HCT116 (cell line): Measurements from ENCODE around the gene FAM13C.

ENCODE experiments used
- ATF3 ChIP-seq: IDR thresholded peaks from 2 replicates; pipeline ENCODE4 v1.6.1; 2012
- CEBPB ChIP-seq: IDR thresholded peaks from 2 replicates; pipeline ENCODE4 v1.6.1; 2012; ENCODE audit warnings: low read depth
- EZH2 ChIP-seq: fragments of 200-600 bp; sonication (generic); IDR thresholded peaks from 2 replicates; pipeline ENCODE4 v1.6.1; 2017; ENCODE audit warnings: antibody characterized with exemption, mixed run types
- POLR2A ChIP-seq: IDR thresholded peaks from 2 replicates; pipeline ENCODE4 v1.7.0; 2011; ENCODE audit warnings: borderline replicate concordance; ENCODE audit not compliant: insufficient read depth, insufficient read length; ENCODE audit errors: extremely low read depth
- SIN3A ChIP-seq: IDR thresholded peaks from 2 replicates; pipeline ENCODE4 v1.6.1; 2012; ENCODE audit warnings: low read depth
- SP1 ChIP-seq: IDR thresholded peaks from 2 replicates; pipeline ENCODE4 v1.6.1; 2012; ENCODE audit warnings: low read depth
- TF ChIP-seq, protein P1 (sequence below), 3 experiments: fragments of 200-600 bp in 1 of 3; sonication (generic) in 1 of 3; IDR thresholded peaks in 2 of 3; conservative IDR thresholded peaks in 1 of 3; 2 replicates each; pipeline ENCODE4 v1.5.1; 2012 to 2017; ENCODE audit warnings: low read depth in 2 of 3, low read length in 2 of 3, antibody characterized with exemption in 1 of 3, borderline replicate concordance in 1 of 3, control low read depth in 1 of 3, mild to moderate bottlenecking in 1 of 3, mixed read lengths in 1 of 3, mixed run types in 1 of 3, moderate library complexity in 1 of 3; ENCODE audit not compliant: insufficient read depth in 1 of 3

DNA sequence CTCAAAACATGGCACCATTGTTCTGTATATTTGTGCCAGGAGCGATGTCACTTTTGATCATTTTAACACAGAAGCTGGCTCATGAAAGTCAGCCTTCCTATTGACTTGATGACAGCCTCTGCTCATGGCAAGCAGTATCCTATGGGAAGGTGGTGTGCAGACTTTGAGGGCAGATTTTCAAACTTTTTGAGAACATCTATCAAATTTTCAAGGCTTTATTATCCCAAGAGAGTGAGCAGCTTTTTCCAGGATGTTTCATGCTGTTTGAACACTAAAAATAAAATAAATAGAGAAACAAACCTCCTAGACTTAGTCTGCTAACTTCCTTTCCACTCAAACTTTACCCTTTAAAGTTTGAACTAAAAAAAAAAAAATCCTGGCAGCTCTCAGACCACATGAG, 20.3 kb downstream of the FAM13C start:
- TF ChIP-seq, protein P1, sequence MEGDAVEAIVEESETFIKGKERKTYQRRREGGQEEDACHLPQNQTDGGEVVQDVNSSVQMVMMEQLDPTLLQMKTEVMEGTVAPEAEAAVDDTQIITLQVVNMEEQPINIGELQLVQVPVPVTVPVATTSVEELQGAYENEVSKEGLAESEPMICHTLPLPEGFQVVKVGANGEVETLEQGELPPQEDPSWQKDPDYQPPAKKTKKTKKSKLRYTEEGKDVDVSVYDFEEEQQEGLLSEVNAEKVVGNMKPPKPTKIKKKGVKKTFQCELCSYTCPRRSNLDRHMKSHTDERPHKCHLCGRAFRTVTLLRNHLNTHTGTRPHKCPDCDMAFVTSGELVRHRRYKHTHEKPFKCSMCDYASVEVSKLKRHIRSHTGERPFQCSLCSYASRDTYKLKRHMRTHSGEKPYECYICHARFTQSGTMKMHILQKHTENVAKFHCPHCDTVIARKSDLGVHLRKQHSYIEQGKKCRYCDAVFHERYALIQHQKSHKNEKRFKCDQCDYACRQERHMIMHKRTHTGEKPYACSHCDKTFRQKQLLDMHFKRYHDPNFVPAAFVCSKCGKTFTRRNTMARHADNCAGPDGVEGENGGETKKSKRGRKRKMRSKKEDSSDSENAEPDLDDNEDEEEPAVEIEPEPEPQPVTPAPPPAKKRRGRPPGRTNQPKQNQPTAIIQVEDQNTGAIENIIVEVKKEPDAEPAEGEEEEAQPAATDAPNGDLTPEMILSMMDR (IDR thresholded peaks at IDR 0.05 in 2 of 3, conservative IDR thresholded peaks at IDR 0.05 in 1 of 3; ENCODE audit: borderline replicate concordance in 1 of 3, insufficient read depth in 1 of 3, low read depth in 2 of 3, low read length in 2 of 3) = no peak
- TF ChIP-seq CEBPB (no peak), POLR2A (no peak), EZH2 (no peak), ATF3 (no peak), SP1 (no peak), SIN3A (no peak)
